HG02852 (cell line): ENCODE measurements around the gene ODAD2.

Source experiments
- ATAC-seq: cut with Tn5 transposase; IDR thresholded peaks from one replicate; pipeline ENCODE4 v1.9.1; 2021; ENCODE audit warnings: mild to moderate bottlenecking, moderate library complexity; ENCODE audit not compliant: unreplicated experiment

ODAD2 gene

DNA sequence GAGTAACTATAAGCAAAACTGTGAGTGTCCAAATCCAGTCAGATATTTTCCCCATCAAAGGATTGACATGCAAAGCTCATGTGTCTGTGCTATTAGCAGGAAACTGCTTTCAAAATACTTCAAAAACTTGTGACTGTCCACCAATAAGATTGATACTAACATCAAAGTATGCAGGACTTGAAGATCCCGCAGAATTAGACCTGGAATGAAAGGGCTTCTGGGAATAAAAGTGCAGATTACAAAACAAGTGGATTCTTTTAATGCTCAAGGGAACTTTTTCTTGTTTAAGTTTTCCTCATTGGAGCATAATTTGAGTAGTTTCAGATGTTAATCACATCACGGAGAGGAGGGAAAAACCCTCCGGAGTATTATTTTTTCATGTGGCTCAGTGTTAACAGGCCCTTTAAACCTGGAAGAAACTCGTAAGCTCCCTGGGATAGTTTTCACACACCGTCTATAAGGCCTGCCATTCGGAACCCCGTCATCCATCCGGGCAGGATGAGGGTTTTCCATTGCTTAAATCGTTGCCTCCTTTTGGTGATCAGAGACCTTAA lies 219.3 kb downstream of the ODAD2 start:
- no peak for ATAC-seq

DNA sequence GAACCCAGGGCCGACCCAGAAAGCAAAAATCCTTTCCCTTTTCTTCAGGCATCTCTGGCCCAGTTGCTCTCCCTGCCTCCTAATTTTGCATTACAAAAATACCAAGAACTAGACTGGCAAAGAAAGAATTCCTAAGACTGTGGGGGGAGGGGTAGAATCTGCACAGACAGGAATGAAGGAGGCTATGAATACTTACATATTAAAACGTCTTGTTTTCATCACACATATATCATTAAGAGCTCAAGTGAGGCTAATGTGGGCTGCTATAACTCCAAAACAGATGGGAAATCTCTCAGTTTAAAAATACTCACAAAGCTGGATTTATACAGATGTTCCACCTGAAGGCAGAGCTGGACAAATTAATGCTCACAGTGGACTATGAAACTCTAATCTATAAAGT lies 224.0 kb downstream of the ODAD2 start:
- ATAC-seq: no peak

DNA sequence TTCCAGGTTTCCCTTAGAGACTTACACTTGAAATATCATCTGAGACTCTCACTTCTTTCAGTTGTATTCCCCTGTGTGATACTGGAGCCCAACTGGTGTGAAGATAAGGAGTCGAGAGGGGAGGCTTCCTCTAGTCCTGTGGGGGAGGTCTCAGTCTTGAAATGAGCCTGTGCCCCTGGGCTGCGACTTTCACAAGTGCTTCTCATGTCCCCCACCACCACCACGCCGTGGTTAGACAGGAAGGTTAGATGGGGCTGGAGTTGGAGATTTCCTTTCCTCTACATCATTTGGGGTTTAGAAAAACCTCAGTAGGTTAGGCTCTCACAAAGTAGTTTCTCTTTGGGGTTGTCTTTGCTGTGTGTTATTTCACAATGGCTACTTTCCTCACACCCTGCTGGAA lies 227.6 kb downstream of the ODAD2 start:
- no peak for ATAC-seq

DNA sequence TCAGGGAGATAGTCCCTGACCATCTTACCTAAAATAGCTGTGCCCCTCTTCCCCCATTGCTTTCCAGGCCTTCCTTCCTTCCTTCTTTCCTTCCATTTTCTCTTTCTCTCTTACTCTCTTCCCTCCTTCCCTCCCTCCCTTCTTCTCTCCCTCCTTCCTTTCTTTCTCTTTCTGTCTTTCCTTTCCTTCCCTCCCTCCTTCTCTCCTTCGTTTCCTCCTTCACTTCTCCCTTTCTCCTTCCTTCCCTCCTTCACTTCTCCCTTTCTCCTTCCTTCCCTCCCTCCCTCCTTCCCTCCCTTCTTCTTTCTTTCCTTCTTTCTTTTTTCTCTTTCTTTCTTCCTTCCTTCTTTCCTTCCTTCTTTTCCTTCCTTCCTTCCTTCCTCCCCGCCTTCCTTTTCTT lies 228.7 kb downstream of the ODAD2 start:
- ATAC-seq: no peak
